ENCODE results near the gene SRPK1. TPM values are rescaled to one million over a fixed set of nuclear protein-coding genes. Genes with fewer than 3 reads are reported as not detected.

The SRPK1 gene
- total and polyA plus RNA-seq, 2 of the 13 experiments (the other 11 are each of a cell fraction or from before 2014, with no cell fraction given), result 56.4 to 142 TPM

DNA sequence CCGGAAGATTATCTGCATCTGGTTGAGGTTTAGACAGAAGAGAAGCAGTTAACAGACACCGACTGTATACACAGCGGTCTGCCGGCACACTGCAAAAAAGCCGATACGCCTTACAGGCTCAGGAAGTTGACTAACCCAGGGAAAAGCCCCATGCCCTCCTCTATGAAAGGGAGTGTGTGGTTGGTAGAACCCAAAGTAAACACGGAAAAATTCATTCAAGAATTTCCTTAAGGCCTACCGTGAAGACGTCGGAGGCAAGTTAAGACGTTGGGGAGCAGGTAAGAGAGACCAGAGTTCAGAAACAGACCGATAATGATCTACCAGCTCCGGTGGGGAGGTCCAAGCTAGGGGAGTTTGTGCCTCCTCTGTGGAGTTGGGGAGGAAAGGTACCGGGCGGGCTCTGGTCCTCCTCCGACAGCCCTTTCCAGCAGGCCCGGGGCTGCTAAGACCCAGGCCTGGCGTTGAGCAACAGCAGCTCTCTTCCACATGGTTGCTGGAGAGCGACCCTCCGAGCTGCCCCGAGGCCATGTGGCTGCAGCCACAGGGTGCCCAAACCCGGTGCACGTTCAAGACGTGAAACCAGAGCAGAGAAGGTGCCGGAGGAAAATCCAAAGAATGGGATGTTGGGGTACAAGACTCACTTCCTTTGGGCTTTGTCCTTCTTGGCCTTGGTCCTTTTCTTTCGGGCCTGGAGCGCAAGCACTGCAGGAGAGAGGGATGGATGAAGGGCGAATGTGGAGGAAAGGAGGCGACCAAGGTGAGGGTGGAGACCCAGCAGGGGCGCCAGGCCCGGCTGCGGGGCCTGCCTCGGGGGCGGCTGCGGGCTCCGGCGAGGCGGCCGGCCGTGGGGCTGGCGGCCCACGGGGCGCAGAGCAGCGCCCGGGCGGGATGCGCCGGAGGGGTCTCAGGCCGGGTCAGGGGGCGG is 809 bp downstream of the SRPK1 start (continued):
- no peak for TF ChIP-seq CEBPZ (IDR thresholded peaks at IDR 0.05; ENCODE audit: low read length)
- TF ChIP-seq, protein P1, sequence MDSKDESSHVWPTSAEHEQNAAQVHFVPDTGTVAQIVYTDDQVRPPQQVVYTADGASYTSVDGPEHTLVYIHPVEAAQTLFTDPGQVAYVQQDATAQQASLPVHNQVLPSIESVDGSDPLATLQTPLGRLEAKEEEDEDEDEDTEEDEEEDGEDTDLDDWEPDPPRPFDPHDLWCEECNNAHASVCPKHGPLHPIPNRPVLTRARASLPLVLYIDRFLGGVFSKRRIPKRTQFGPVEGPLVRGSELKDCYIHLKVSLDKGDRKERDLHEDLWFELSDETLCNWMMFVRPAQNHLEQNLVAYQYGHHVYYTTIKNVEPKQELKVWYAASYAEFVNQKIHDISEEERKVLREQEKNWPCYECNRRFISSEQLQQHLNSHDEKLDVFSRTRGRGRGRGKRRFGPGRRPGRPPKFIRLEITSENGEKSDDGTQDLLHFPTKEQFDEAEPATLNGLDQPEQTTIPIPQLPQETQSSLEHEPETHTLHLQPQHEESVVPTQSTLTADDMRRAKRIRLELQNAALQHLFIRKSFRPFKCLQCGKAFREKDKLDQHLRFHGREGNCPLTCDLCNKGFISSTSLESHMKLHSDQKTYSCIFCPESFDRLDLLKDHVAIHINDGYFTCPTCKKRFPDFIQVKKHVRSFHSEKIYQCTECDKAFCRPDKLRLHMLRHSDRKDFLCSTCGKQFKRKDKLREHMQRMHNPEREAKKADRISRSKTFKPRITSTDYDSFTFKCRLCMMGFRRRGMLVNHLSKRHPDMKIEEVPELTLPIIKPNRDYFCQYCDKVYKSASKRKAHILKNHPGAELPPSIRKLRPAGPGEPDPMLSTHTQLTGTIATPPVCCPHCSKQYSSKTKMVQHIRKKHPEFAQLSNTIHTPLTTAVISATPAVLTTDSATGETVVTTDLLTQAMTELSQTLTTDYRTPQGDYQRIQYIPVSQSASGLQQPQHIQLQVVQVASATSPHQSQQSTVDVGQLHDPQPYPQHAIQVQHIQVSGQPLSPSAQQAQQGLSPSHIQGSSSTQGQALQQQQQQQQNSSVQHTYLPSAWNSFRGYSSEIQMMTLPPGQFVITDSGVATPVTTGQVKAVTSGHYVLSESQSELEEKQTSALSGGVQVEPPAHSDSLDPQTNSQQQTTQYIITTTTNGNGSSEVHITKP (CRISPR knock-in tag; IDR thresholded peaks at IDR 0.05; ENCODE audit: low read depth), result peak; percentile 92
- TF ChIP-seq, protein P2, sequence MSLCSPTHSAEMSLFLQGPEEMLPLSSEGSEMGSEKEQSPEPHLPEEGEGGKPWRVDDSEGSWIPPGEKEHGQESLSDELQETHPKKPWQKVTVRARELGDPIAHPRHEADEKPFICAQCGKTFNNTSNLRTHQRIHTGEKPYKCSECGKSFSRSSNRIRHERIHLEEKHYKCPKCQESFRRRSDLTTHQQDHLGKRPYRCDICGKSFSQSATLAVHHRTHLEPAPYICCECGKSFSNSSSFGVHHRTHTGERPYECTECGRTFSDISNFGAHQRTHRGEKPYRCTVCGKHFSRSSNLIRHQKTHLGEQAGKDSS (CRISPR knock-in tag; IDR thresholded peaks at IDR 0.05; ENCODE audit: borderline replicate concordance, low read depth), result peak; percentile 61; the same call in 1 of the 2 replicates
- no peak; the same call in 1 of the 2 replicates for TF ChIP-seq KLF9 (CRISPR knock-in tag; IDR thresholded peaks at IDR 0.05; ENCODE audit: low read depth)
- 0 out of 2 replicates have a peak, but pooled peaks have one; percentile 32 for TF ChIP-seq ZGPAT (CRISPR knock-in tag; IDR thresholded peaks at IDR 0.05)
- TF ChIP-seq ZNF687 (CRISPR knock-in tag; IDR thresholded peaks at IDR 0.05), result peak; percentile 76
- TF ChIP-seq, protein P3, sequence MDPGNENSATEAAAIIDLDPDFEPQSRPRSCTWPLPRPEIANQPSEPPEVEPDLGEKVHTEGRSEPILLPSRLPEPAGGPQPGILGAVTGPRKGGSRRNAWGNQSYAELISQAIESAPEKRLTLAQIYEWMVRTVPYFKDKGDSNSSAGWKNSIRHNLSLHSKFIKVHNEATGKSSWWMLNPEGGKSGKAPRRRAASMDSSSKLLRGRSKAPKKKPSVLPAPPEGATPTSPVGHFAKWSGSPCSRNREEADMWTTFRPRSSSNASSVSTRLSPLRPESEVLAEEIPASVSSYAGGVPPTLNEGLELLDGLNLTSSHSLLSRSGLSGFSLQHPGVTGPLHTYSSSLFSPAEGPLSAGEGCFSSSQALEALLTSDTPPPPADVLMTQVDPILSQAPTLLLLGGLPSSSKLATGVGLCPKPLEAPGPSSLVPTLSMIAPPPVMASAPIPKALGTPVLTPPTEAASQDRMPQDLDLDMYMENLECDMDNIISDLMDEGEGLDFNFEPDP (CRISPR knock-in tag; conservative IDR thresholded peaks at IDR 0.05), result no peak
- TF ChIP-seq U2AF2 (IDR thresholded peaks at IDR 0.05; ENCODE audit: low read depth, low read length), result no peak
- no peak for TF ChIP-seq HNRNPH1 (optimal IDR thresholded peaks at IDR 0.05; ENCODE audit: low read depth, low read length)
- TF ChIP-seq ZBTB8A (CRISPR knock-in tag; IDR thresholded peaks at IDR 0.05; ENCODE audit: borderline replicate concordance, low read depth), result no peak

Measured in HepG2 (cell line).